GM18867 (cell line): ENCODE data around the gene VILL.
A peak's percentile ranks its signal among the peaks of the same experiment; 100 is the strongest.
"Not testable (repeated sequence)": the region's sequence is repeated elsewhere in the genome, so short reads cannot be mapped to it uniquely, and the experiment has no call there.

Experiments used
- ATAC-seq: cut with Tn5 transposase; IDR thresholded peaks from one replicate; pipeline ENCODE4 v1.9.1; 2021; ENCODE audit warnings: mild to moderate bottlenecking, moderate library complexity; ENCODE audit not compliant: unreplicated experiment

Gene VILL

DNA sequence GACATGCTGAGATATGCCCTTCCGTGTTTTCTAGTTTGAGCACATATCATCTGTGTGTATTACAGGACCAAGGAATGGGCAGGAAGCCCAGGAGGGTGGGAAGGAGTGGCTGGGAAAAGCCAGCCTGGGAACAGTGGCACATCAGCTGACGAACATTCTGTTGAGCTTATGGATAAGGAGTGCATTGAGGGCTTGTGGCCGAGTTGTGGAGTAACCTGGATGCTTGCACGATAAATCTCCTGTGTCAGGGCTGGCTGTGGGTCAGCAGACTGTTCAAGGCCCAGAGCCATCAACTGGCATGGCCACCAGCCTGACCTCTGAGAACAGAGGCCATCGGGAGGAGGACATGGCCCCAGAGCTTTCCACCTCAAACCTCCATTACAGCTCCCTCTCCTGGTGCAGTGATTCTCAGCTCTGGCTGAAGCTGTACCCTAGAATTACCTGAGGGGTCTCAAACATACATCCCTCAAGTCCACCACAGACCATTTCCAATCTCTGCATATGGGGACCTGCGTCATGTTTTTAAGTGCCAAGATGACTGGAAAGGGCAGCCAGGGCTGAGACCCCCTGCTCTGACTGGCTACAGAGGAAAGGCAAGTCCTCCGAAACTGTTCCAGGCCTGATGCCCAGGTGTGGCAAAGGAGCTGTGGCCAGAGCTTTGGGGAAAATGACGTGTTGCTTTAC is 4.8 kb upstream of the VILL start:
- ATAC-seq = no peak

DNA sequence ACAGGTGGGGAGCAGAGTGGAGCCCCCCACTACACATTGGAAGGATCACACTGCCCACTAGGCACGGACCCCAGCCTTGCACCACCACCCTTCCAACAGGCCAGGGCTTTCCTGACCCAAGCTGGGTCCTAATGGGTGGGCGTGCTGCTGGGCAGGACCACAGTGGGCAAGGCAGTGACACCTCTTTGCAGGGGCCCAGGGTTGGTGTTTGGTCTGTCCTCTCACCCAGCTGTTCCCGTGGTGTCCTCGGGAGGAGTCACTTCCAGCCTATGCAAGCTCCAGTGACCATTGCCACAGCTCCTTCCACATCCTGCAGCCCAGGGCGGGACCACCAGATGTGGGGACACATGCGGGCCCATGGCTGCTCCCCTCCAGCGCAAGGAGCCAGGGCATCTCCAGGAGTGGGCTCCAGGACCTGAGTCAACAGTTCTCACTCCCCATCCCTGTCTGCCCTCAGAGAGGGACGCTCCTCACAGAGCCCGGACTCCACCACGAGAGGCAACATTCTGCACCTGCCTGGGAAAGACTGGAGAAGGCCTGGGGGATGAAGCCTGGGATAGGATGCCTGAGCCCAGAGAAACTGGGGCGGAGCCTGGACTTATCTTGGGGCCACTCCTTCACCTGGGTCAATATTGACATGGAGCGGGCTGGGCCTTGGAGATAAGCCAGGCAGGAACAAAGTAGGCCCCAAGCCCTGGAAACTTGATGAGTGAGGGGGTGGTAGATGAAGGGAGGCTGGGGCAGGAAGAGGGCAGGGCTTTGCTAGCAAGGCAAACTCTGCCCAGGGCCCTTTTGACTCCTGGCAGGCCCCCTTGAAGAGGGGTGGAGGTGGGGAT is 3.9 kb upstream of the VILL start:
- ATAC-seq = no peak

DNA sequence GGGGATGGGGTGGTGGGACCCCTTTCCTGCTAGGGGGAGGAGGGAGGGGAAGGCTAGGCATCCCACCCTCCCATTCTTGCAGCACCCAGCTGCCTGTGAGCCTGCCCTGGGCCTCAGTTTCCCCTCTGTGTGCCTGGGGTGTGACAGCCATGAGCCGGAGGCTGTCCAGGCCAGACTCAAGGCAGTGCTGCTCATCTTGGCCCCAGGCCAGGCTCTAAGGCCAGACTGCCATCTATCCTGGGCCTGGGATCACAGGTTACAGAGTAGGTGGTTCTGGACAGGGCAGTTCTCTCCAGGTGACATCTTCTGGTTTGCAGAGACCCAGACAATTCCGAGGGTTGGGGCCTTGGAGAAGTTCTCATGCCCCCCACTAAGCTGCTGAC is 3.3 kb upstream of the VILL start:
- no peak for ATAC-seq

DNA sequence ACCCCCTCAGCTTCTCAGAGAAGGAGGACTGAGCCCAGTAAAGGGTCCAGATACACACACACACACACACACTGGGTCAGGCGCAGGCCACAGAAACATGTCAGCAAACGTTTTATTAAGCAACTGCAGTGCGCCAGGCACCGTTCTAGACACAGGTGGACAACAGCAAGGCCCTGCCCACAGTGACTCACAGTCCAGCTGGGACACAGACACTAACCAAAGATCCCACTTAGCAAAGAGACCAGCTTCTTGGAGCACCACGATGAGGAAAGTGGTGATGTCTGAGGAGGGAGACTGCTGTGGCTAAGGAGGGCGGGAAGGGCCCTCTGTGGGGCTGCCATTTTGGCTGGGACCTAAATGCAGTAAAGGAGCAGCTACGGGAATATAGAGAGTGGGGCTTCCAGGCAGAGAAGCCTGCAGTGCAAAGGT is 2.8 kb upstream of the VILL start:
- ATAC-seq = no peak

GRCh38 chr3:37988376-37988775 is 2.2 kb upstream of the VILL start:
- ATAC-seq = not testable (repeated sequence)

- ATAC-seq = no peak
These were observed 1.6 kb upstream of the VILL start for GRCh38 chr3:37988931-37989525.

- no peak for ATAC-seq
These were observed 635 bp upstream of the VILL start for GRCh38 chr3:37989821-37990480.

DNA sequence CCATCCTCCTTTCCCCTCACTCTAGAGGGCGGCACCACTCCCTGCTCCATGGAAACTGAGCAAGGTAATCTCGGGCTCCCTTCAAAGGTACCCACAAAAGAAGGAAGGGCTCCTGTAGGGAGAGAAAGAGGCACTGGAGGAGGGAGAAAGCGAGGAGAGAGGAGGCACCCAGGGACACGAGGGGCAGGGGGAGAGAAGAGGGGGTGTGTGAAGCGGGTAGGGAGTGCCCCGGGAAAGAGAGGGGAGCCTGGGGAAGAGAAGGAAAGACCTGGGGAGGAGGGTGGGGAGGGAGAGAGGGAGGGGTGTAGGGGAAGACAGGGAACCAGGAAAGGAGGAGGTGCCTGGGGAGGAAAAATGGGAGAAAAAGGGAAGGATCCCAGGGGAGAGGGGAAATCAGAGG is 523 bp downstream of the VILL start:
- ATAC-seq = no peak

DNA sequence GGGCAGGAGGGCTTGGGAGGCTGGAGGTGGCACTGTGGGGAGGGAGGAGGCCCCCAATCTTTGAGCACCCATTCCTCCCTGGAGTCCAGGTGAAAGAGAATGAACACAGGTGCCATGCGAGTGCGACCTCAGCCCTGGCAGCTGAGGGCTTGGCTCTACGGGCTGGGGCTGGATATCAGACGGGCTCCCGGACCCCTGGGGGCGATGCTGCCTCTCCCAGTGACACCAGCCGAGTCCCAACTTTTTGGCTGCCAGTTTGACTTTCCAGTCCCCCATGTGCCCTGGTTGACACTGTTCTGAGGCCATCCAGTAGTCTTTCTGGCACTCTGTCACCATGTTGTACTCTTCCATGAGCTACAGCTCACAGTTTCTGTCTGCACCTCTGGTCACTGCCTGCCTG is 1.2 kb downstream of the VILL start:
- ATAC-seq = no peak

DNA sequence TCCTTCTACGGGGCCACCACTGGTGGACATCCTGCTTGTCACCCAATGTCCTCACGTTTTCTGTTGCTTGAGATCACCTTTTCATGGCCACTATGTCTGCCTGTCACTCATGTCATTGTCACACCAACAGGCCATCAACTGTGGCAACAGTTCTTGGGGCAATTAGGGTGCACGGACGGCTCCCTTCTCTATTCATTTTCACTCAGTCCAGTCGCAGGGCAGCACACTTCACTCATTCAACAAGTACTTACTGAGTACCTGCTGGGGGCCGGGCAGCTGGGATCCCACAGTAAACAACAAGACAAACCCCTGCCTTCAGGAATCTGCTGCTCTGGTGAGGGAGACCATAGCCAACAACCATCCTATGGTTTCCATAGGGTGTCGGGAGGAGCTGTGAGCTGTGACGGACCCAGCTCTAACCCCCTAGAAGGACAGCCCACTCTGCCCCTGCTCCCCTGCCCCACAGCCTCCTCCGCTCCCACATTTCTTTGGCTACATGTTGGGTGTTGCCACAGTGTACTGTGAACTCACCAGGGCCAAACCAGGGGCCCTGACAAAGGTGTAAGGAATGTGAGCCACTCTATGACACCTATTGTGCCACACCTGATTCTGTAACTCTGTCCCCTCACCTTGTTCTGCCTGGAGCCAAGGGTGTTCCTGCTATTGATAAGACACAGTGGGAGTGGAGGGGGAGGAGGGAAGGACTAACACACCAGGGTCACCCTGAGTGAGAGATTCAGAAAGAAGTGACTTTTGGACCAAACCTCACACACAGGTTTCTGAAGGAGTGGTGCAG is 1.9 kb downstream of the VILL start:
- no peak for ATAC-seq

DNA sequence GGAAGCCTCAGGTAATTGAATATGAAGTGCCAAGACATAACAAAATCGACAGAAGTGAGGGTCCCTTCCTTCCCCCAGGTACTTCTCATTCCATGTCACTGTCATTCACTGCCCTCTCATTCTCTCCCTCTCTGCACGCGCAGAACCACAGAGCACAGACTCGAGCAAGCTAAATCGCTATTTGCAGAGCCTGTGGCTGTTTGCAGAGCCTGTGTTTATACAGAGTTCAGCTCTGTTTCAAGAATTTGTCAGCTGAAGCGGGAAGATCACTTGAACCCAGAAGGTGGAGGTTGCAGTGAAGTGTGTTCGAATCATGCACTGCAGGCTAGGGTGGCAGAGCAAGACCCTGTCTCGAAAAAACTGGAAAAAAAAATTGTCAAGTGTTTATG is 2.5 kb downstream of the VILL start:
- ATAC-seq = no peak

DNA sequence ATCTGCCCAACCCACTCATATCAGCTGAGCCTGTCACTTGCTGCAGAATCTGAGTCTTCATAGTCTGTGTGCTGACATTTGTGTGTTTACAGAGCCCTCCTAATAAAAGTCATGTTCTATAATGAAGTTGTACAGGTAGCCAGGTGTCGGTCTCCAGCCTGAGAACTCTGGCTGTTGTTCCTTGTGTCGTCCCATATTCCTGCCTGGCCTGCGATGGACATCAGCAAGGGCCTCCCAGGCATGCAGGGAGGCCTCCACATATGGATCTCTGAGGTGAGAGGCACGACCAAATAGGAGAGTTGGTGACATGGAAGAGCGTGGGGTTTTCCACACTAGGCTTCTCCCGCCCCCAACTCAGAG is 2.9 kb downstream of the VILL start:
- ATAC-seq = no peak

GRCh38 chr3:37993820-37994638 is 3.4 kb downstream of the VILL start:
- peak; percentile 61 for ATAC-seq

DNA sequence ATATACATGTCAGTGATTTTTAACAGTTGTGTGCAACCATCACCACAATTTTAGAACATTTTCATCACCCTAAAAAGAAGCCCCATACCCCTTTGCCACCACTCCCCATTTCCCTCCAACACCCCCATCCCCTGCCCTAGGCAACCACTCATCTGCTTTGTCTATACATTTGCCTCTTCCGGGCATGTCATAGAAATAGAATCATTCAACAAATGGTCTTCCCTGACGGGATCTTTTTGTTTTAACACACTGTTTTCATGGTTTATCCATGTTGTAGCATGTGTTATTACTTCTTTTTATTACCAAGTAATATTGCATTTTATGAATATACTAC is 4.0 kb downstream of the VILL start:
- no peak for ATAC-seq

- no peak for ATAC-seq
These were observed 5.4 kb downstream of the VILL start for GRCh38 chr3:37995652-37996641.

DNA sequence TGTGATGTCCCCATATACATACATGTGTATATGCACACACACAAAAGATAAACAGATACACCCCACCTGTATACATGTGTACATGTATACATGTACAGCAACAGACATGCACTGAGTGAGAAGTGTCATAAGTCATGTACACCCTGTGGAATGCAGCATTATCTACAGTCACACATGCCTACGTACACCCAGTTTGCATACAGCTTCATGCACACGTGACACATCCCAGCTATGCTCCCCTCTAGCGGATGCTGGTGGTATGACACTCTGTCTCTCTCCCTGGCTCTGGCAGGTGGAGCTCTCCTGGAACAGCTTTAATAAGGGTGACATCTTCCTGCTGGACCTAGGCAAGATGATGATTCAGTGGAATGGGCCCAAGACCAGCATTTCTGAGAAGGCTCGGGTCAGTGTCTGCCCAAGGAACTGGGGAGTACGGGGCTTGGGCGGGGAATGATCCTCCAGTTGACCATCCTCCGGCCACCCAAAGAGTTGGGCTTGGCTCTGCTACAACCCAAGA is 6.3 kb downstream of the VILL start:
- peak; percentile 56 for ATAC-seq

DNA sequence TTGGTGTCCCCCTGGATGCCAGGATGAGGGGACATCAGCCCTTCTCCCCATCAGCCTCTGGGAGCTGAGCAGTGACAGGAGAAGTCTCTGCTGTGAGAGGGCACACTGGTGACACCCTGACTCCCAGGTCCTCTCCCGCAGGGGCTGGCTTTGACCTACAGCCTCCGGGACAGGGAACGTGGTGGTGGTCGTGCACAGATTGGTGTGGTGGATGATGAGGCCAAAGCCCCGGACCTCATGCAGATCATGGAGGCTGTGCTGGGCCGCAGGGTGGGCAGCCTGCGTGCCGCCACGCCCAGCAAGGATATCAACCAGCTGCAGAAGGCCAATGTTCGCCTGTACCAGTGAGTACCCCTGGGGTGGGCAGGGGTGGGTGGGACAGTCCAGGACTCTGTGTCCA is 6.8 kb downstream of the VILL start:
- no peak for ATAC-seq

DNA sequence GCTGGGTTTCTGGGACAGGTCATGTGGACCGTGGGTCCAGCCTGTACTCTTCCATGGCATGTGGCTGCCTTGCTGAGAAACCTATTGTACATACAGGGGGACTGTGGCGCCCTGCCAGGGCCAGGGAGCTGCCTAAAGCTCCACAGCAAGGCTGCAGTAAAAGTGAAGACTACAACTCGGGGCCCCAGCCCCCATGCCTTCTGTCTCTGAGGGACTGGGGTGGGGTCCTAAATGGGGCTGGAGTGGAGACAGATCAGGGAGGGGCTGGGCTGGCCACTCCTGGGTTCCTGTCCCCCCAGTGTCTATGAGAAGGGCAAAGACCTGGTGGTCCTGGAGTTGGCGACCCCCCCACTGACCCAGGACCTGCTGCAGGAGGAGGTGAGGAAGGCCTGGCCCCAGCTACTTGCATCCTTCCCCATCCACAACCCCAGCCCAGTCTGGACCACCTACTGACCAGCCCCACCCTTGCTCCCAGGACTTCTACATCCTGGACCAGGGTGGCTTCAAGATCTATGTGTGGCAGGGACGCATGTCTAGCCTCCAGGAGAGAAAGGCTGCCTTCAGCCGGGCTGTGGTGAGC is 7.3 kb downstream of the VILL start:
- no peak for ATAC-seq
